Cerebellar nuclear complex (tissue), 1 donor: Measurements from ENCODE around the gene RCHY1.
"Not testable (repeated sequence)": the region's sequence is repeated elsewhere in the genome, so short reads cannot be mapped to it uniquely, and the experiment has no call there.

Experiments used
- DNase-seq, 2 experiments: peaks; one replicate each; lab custom pipeline; 2025; lab: John Stamatoyannopoulos, UW

Gene RCHY1

GRCh38 chr4:75514131-75514948, at the start of gene RCHY1, which contains the start of gene THAP6:
Gene RCHY1, minus strand, starts transcription at chr4:75514403. Its CDS starts 117 bp downstream, at chr4:75514286.
Gene THAP6, plus strand, starts transcription at chr4:75514473. Its CDS starts 980 bp downstream, at chr4:75515453.
- DNase-seq, result peak; percentile 77 to 92

- DNase-seq, result no peak
Observed at GRCh38 chr4:75561789-75562188, 47.6 kb upstream of the RCHY1 start.

- DNase-seq, result no peak
Observed at GRCh38 chr4:75557696-75558095, 43.5 kb upstream of the RCHY1 start.

- no peak for DNase-seq
Observed at GRCh38 chr4:75555294-75556164, 41.3 kb upstream of the RCHY1 start, which contains the start of gene ODAPH. Gene ODAPH, plus strand, starts transcription at chr4:75556066. Its CDS starts 17 bp downstream, at chr4:75556083.

GRCh38 chr4:75552452-75552851, 38.2 kb upstream of the RCHY1 start:
- no peak for DNase-seq

GRCh38 chr4:75549019-75549418, 34.8 kb upstream of the RCHY1 start:
- no peak for DNase-seq

GRCh38 chr4:75547647-75548387, 33.6 kb upstream of the RCHY1 start:
- no peak for DNase-seq

GRCh38 chr4:75545526-75545925, 31.3 kb upstream of the RCHY1 start:
- DNase-seq, result no peak

GRCh38 chr4:75544870-75545269, 30.7 kb upstream of the RCHY1 start:
- no peak for DNase-seq

GRCh38 chr4:75544220-75544619, 30.0 kb upstream of the RCHY1 start:
- DNase-seq, result not testable (repeated sequence)

GRCh38 chr4:75542824-75543223, 28.6 kb upstream of the RCHY1 start:
- no peak for DNase-seq

- not testable (repeated sequence) for DNase-seq
Observed at GRCh38 chr4:75537308-75537707, 23.1 kb upstream of the RCHY1 start.

- DNase-seq, result not testable (repeated sequence)
Observed at GRCh38 chr4:75533926-75534325, 19.7 kb upstream of the RCHY1 start.

- not testable (repeated sequence) for DNase-seq
Observed at GRCh38 chr4:75533339-75533887, 19.2 kb upstream of the RCHY1 start.

GRCh38 chr4:75531536-75532143, 17.4 kb upstream of the RCHY1 start:
- not testable (repeated sequence) for DNase-seq

GRCh38 chr4:75530556-75531322, 16.5 kb upstream of the RCHY1 start:
- DNase-seq, result no peak

- no peak for DNase-seq
Observed at GRCh38 chr4:75527482-75527881, 13.3 kb upstream of the RCHY1 start.

GRCh38 chr4:75525910-75526309, 11.7 kb upstream of the RCHY1 start:
- DNase-seq, result no peak

GRCh38 chr4:75525086-75525485, 10.9 kb upstream of the RCHY1 start:
- DNase-seq, result no peak

- not testable (repeated sequence) for DNase-seq
Observed at GRCh38 chr4:75519452-75519851, 5.2 kb upstream of the RCHY1 start.
